Fibroblast of lung (primary cell): ENCODE data around the gene MPZL3. TPM values are rescaled to one million over a fixed set of nuclear protein-coding genes. Genes with fewer than 3 reads are reported as not detected.

ENCODE experiments used
- DNase-seq, 2 donors: peaks; one replicate each; pipeline versions ENCODE4 v3.0.0 to v3.0.0-alpha.2; 2010; ENCODE audit warnings: low read depth in 2 of 2
- H2AFZ ChIP-seq: 2 replicates; pipeline ENCODE4 v1.5.1; 2012; ENCODE audit warnings: low read length, control low read depth, inconsistent platforms
- H3K27ac ChIP-seq: 2 replicates; pipeline ENCODE4 v1.5.1; 2011; ENCODE audit warnings: low read length, control low read depth; ENCODE audit not compliant: insufficient read depth
- H3K27me3 ChIP-seq: 2 replicates; pipeline ENCODE4 v1.5.1; 2011; ENCODE audit warnings: mild to moderate bottlenecking, low read length; ENCODE audit not compliant: control insufficient read depth, insufficient read depth
- H3K36me3 ChIP-seq: 2 replicates; pipeline ENCODE4 v1.5.1; 2011; ENCODE audit warnings: low read length; ENCODE audit not compliant: control insufficient read depth, insufficient read depth
- H3K4me1 ChIP-seq: 2 replicates; pipeline ENCODE4 v1.5.1; 2011; ENCODE audit warnings: low read length; ENCODE audit not compliant: control insufficient read depth, insufficient read depth; ENCODE audit errors: extremely low read depth
- H3K4me2 ChIP-seq: 2 replicates; pipeline ENCODE4 v1.5.1; 2011; ENCODE audit warnings: low read length, control low read depth; ENCODE audit not compliant: insufficient read depth; ENCODE audit errors: extremely low read depth
- H3K4me3 ChIP-seq, 4 experiments: fragments of 200-600 bp in 1 of 4; sonication (generic) in 1 of 4; replicated peaks in 1 of 4; 2 replicates each; pipeline ENCODE4 v1.5.1; 2011 to 2016; ENCODE audit warnings: low read length in 4 of 4, low read depth in 3 of 4, mild to moderate bottlenecking in 3 of 4, control low read depth in 2 of 4, inconsistent platforms in 1 of 4, mixed read lengths in 1 of 4; ENCODE audit not compliant: insufficient read depth in 1 of 4; ENCODE audit errors: control extremely low read depth in 1 of 4
- H3K79me2 ChIP-seq: 2 replicates; pipeline ENCODE4 v1.5.1; 2012; ENCODE audit warnings: mild to moderate bottlenecking, low read length, inconsistent platforms; ENCODE audit not compliant: control insufficient read depth, insufficient read depth
- H3K9ac ChIP-seq: 2 replicates; pipeline ENCODE4 v1.5.1; 2011; ENCODE audit warnings: mild to moderate bottlenecking, low read length, control low read depth; ENCODE audit not compliant: insufficient read depth
- H3K9me3 ChIP-seq: 2 replicates; pipeline ENCODE4 v1.5.1; 2012; ENCODE audit warnings: low read depth, low read length; ENCODE audit not compliant: control insufficient read depth, insufficient read depth
- H4K20me1 ChIP-seq: 2 replicates; pipeline ENCODE4 v1.5.1; 2011; ENCODE audit warnings: low read length; ENCODE audit not compliant: control insufficient read depth, insufficient read depth; ENCODE audit errors: extremely low read depth
- CTCF ChIP-seq, 2 donors: IDR thresholded peaks in 1 of 2; conservative IDR thresholded peaks in 1 of 2; 1 replicate in 1 of 2; 2 replicates in 1 of 2; pipeline ENCODE4 v1.5.1; 2011 to 2012; ENCODE audit warnings: low read length in 2 of 2, control low read depth in 1 of 2, inconsistent platforms in 1 of 2, low read depth in 1 of 2, mild to moderate bottlenecking in 1 of 2
- EZH2 ChIP-seq: IDR thresholded peaks from 2 replicates; pipeline ENCODE4 v1.5.1; 2012; ENCODE audit warnings: low read length, control low read depth, mild to moderate bottlenecking; ENCODE audit errors: missing control alignments
- polyA plus RNA-seq, 2 donors: library from polyadenylated mRNA; depleted of rRNA in 1 of 2; stranded (reverse) in 1 of 2; unstranded in 1 of 2; fragments of >200 nt; gene quantifications; 2 replicates each; pipeline ENCODE4 v1.2.1, GENCODE V29; 2011 to 2012; ENCODE audit warnings: missing spikeins in 1 of 2
- total RNA-seq: library from RNA; depleted of rRNA; stranded (reverse); fragments of >200 nt; gene quantifications from 2 replicates; pipeline ENCODE4 v1.2.1, GENCODE V29; 2014

Gene MPZL3
- total and polyA plus RNA-seq, 2 donors (not counting 1 experiment from before 2014, with no cell fraction given) = 0.33 to 0.44 TPM

- H4K20me1 ChIP-seq = no peaks in the 10 kb centered on the region
- H3K9ac ChIP-seq = no peak overlapping the region
- no peak overlapping the region for H3K27ac ChIP-seq
- H3K4me1 ChIP-seq = no peaks in the 10 kb centered on the region
- H3K4me3 ChIP-seq = no peak overlapping the region
- no peaks in the 10 kb centered on the region for H3K9me3 ChIP-seq
- H3K27me3 ChIP-seq = no peaks in the 10 kb centered on the region
- no peak overlapping the region for H2AFZ ChIP-seq
- H3K79me2 ChIP-seq = no peaks in the 10 kb centered on the region
- peak in 1 of 2 donors; percentile 13 for DNase-seq
- no peaks in the 10 kb centered on the region for H3K36me3 ChIP-seq
- no peak for TF ChIP-seq EZH2
- no peak for TF ChIP-seq CTCF (conservative IDR thresholded peaks at IDR 0.05 in 1 of 2, IDR thresholded peaks at IDR 0.05 in 1 of 2; ENCODE audit: low read depth in 1 of 2, low read length in 2 of 2)
- no peak overlapping the region for H3K4me2 ChIP-seq
These were observed 39.4 kb upstream of the MPZL3 start for GRCh38 chr11:118291477-118292135.

GRCh38 chr11:118290923-118291322 is 38.8 kb upstream of the MPZL3 start:
- no peaks in the 10 kb centered on the region for H3K79me2 ChIP-seq
- no peak overlapping the region for H2AFZ ChIP-seq
- no peaks in the 10 kb centered on the region for H3K9me3 ChIP-seq
- no peak for TF ChIP-seq EZH2
- TF ChIP-seq CTCF (conservative IDR thresholded peaks at IDR 0.05 in 1 of 2, IDR thresholded peaks at IDR 0.05 in 1 of 2; ENCODE audit: low read depth in 1 of 2, low read length in 2 of 2) = no peak
- H3K36me3 ChIP-seq = no peaks in the 10 kb centered on the region
- no peak overlapping the region for H3K4me3 ChIP-seq
- no peaks in the 10 kb centered on the region for H4K20me1 ChIP-seq
- H3K27ac ChIP-seq = no peak overlapping the region
- no peak overlapping the region for H3K4me2 ChIP-seq
- H3K4me1 ChIP-seq = no peaks in the 10 kb centered on the region
- DNase-seq = no peak
- H3K9ac ChIP-seq = no peak overlapping the region
- no peaks in the 10 kb centered on the region for H3K27me3 ChIP-seq

DNA sequence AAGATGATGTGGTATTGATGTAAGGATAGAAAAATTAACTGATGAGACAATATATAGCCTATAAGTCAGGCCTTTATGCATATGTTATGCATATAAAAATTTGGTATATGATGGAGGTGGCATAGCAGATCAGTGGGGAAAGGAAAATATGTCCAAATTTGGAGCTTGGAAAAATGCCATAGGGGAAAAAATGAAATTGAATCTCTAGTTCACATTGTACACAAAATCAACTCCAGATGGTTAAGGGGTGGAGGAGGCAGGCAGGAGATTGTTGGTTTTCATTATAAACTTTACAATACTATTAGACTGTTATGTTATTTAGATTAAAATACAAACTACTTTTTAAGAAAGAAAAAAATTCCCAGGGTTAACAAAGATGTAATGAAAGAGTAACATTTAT is 37.2 kb upstream of the MPZL3 start:
- H3K79me2 ChIP-seq = no peaks in the 10 kb centered on the region
- no peak overlapping the region for H3K9ac ChIP-seq
- no peak for TF ChIP-seq EZH2
- no peak for TF ChIP-seq CTCF (conservative IDR thresholded peaks at IDR 0.05 in 1 of 2, IDR thresholded peaks at IDR 0.05 in 1 of 2; ENCODE audit: low read depth in 1 of 2, low read length in 2 of 2)
- no peaks in the 10 kb centered on the region for H3K27me3 ChIP-seq
- H3K4me2 ChIP-seq = no peak overlapping the region
- no peaks in the 10 kb centered on the region for H4K20me1 ChIP-seq
- H3K27ac ChIP-seq = no peak overlapping the region
- no peaks in the 10 kb centered on the region for H3K4me1 ChIP-seq
- no peak overlapping the region for H2AFZ ChIP-seq
- no peak overlapping the region for H3K4me3 ChIP-seq
- H3K9me3 ChIP-seq = no peaks in the 10 kb centered on the region
- no peak for DNase-seq
- H3K36me3 ChIP-seq = no peaks in the 10 kb centered on the region
